ENCODE measurements around the gene AGBL3. TPM values are rescaled to one million over a fixed set of nuclear protein-coding genes. Genes with fewer than 3 reads are reported as not detected.
"Not testable (repeated sequence)": the region's sequence is repeated elsewhere in the genome, so short reads cannot be mapped to it uniquely, and the experiment has no call there.

The AGBL3 gene
- polyA plus RNA-seq, 3 donors from 2014 or later, result 0.43 to 1.2 TPM; not detected in 1

- Mint-ChIP-seq H3K4me1 (no peaks in the 10 kb centered on the region), H3K4me3 (no peak overlapping the region), H3K27ac (no peak overlapping the region), H3K9me3 (no peaks in the 10 kb centered on the region), H3K36me3 (no peaks in the 10 kb centered on the region), H3K27me3 (ENCODE audit: low read depth in 3 of 3) (peaks cover 0 to 2% (median 2%) of the 10 kb centered on the region in 3 donors)
- no peak for DNase-seq
Observed at GRCh38 chr7:134948246-134948645, 38.1 kb upstream of the AGBL3 start.

- Mint-ChIP-seq H3K27ac (no peak overlapping the region), H3K9me3 (no peaks in the 10 kb centered on the region), H3K4me1 (no peaks in the 10 kb centered on the region), H3K4me3 (no peak overlapping the region), H3K36me3 (no peaks in the 10 kb centered on the region), H3K27me3 (ENCODE audit: low read depth in 3 of 3) (peaks cover 0 to 2% (median 2%) of the 10 kb centered on the region in 3 donors)
- no peak for DNase-seq
Observed at GRCh38 chr7:134948736-134949135, 37.6 kb upstream of the AGBL3 start.

DNA sequence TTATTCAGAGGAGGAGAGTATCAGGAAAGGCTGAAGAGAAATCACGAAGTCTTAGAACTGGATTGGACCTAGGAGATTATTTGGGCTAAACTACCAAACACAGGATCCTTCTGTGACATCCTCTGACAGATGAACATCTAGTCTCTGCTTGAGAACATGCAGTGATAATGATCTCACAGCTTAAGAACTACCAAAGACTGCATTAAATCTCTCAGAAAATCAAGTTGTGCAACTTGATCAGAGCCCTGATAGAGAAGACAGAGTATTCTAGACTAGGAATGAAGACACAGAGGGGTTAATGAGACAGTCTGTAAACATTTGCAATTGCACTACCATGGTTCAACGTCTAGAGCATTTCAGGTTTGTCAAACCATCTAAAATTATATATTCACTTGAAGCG lies 37.1 kb upstream of the AGBL3 start:
- DNase-seq, result no peak
- Mint-ChIP-seq H3K27me3 (ENCODE audit: low read depth in 3 of 3) (peaks cover 0 to 2% (median 2%) of the 10 kb centered on the region in 3 donors), H3K27ac (no peak overlapping the region), H3K36me3 (no peaks in the 10 kb centered on the region), H3K4me3 (no peak overlapping the region), H3K4me1 (no peaks in the 10 kb centered on the region), H3K9me3 (no peaks in the 10 kb centered on the region)

DNA sequence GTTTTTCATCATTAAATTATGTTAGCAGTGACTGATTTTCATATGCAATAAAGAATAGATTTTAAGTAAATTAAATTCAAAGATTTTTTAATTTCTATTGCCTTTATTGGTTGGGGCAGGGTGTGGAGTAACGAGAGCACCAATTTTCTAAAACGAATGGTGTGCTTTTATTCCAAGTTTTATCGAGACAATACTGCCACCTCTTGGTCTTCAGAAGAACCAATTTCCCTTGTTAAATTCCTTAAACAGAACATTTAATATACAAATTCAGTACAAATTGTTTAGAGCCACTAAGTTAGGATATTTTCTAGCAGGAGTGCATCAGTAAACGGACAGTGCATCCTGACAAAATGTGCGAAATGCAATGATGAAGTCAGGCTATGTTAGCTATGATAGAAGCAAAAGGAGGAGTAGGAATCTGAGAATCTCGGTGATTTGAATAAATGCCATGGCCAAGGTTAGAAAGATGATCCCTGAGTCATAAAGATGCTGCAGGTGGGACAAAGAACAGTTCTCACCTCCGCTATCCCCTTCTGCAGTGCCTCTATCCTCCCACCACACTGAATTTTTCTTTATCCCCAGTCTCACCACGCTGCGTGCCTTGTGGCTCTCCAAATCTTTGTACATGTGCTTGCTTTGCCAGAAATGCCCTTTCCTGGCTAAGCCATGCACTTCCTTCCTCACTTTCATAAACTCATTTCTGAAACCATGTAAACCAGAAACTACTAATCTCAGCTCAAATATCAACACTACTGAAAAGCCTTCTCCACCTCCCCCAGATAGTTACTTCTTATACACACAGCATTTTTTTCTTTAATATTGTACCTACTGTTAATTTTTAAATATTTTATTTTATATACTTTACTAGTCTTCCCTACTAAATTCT lies 31.9 kb upstream of the AGBL3 start:
- peak in 2 of 3 donors; percentile 12 to 25 for DNase-seq
- Mint-ChIP-seq H3K36me3 (peaks cover 0 to 3% (median 0%) of the 10 kb centered on the region in 3 donors), H3K4me3 (no peak overlapping the region), H3K27ac (no peak overlapping the region), H3K27me3 (ENCODE audit: low read depth in 3 of 3) (peaks cover 2% of the 10 kb centered on the region in 3 donors), H3K4me1 (no peaks in the 10 kb centered on the region), H3K9me3 (no peaks in the 10 kb centered on the region)

DNA sequence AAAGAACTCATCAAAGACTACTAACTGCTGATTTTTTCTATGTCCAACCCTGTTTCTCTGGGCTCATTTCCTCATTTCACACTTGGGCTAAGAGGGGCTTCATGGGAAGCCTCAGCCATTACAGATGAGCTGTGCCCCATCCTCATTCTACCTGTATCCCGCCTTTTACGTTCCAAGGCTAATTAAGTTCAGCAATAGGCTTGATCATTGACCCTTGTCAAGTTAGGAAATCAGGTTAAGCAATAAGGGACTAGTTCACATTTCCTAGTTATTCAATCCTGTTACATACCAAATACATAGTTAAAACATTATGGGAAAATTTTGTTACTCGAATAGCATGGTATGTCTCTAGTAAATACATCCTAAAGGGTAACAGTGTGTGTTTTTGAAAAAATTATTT lies 29.3 kb upstream of the AGBL3 start:
- H3K36me3 Mint-ChIP-seq, result peaks cover 0 to 3% (median 0%) of the 10 kb centered on the region in 3 donors
- no peaks in the 10 kb centered on the region for H3K9me3 Mint-ChIP-seq
- H3K27me3 Mint-ChIP-seq (ENCODE audit: low read depth in 3 of 3), result peaks cover 2% of the 10 kb centered on the region in 3 donors
- H3K4me1 Mint-ChIP-seq, result no peaks in the 10 kb centered on the region
- no peak for DNase-seq
- no peak overlapping the region for H3K4me3 Mint-ChIP-seq
- H3K27ac Mint-ChIP-seq, result no peak overlapping the region

GRCh38 chr7:134959810-134960209 lies 26.5 kb upstream of the AGBL3 start:
- no peaks in the 10 kb centered on the region for H3K4me1 Mint-ChIP-seq
- no peaks in the 10 kb centered on the region for H3K9me3 Mint-ChIP-seq
- H3K4me3 Mint-ChIP-seq, result no peak overlapping the region
- peaks cover 0 to 3% (median 0%) of the 10 kb centered on the region in 3 donors for H3K36me3 Mint-ChIP-seq
- no peak overlapping the region for H3K27ac Mint-ChIP-seq
- DNase-seq, result no peak
- peaks cover 0 to 2% (median 0%) of the 10 kb centered on the region in 3 donors for H3K27me3 Mint-ChIP-seq (ENCODE audit: low read depth in 3 of 3)

DNA sequence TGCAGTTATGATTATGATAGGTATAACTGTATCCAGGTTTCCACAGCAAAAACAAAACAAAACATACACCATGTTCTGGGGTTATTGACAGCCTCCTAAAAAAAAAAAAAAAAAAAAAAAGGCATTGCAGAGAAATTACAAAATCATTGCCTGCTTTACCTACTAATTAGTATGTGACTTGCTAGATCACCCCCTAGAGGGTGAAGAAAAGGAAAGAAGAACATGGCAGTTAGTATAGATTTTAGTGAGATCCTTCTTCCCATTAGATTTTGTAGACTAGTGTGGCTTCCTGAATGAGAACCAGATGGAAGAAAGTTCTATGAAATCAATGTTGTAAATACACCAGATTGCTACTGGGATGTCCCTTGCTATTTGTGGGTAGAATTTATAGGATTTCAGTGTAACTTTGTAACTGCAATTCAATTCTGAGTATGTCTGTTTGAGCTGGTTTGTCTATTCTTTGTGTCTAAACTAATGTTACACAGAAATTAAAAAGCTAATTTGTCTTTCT lies 24.0 kb upstream of the AGBL3 start:
- no peak overlapping the region for H3K4me3 Mint-ChIP-seq
- H3K27me3 Mint-ChIP-seq (ENCODE audit: low read depth in 3 of 3), result peaks cover 0 to 3% (median 0%) of the 10 kb centered on the region in 3 donors
- no peaks in the 10 kb centered on the region for H3K9me3 Mint-ChIP-seq
- no peak overlapping the region for H3K27ac Mint-ChIP-seq
- DNase-seq, result no peak
- H3K4me1 Mint-ChIP-seq, result no peaks in the 10 kb centered on the region
- H3K36me3 Mint-ChIP-seq, result peaks cover 0 to 3% (median 0%) of the 10 kb centered on the region in 3 donors

GRCh38 chr7:134963036-134963435 lies 23.3 kb upstream of the AGBL3 start:
- H3K9me3 Mint-ChIP-seq, result no peaks in the 10 kb centered on the region
- no peak overlapping the region for H3K4me3 Mint-ChIP-seq
- H3K27me3 Mint-ChIP-seq (ENCODE audit: low read depth in 3 of 3), result peaks cover 0 to 5% (median 0%) of the 10 kb centered on the region in 3 donors
- no peaks in the 10 kb centered on the region for H3K4me1 Mint-ChIP-seq
- H3K27ac Mint-ChIP-seq, result no peak overlapping the region
- H3K36me3 Mint-ChIP-seq, result no peaks in the 10 kb centered on the region
- no peak for DNase-seq

DNA sequence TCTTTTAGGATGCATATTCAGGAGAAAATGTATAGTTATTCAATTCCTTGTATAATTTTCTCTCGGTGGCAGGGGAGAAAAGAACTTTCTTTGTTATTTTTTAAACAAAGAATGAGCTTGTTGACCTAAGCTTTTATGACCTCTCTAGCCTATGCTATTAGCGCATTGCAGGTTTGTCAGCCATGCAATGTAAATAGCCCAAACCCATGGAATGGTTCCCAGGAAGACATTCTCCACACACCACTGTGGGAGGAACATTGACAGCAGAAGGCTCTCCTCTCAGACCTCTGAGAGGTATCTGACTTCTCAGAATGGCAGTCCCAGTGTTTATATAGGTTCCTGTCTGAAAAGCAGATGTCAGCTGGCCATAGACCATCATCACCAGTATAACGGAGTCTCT lies 19.6 kb upstream of the AGBL3 start:
- no peaks in the 10 kb centered on the region for H3K9me3 Mint-ChIP-seq
- H3K36me3 Mint-ChIP-seq, result no peaks in the 10 kb centered on the region
- H3K4me3 Mint-ChIP-seq, result no peak overlapping the region
- H3K4me1 Mint-ChIP-seq, result no peaks in the 10 kb centered on the region
- H3K27me3 Mint-ChIP-seq (ENCODE audit: low read depth in 3 of 3), result peaks cover 2 to 5% (median 3%) of the 10 kb centered on the region in 3 donors
- DNase-seq, result no peak
- H3K27ac Mint-ChIP-seq, result no peak overlapping the region

DNA sequence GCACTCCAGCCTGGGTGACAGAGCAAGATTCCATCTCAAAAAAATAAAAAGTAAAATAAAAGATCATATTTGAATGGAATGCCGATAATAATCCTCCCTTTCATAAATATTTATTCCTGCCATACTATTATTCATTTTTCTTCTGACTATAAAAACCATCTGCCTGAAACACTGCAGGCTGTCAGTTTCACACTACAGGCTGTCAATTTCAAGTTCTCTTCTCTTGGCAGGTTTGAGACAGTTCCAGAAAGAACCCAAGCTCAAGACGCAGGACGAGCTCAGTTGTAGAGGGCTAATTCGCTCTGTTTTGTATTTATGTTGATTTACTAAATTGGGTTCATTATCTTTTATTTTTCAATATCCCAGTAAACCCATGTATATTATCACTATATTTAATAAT lies 18.2 kb upstream of the AGBL3 start:
- no peaks in the 10 kb centered on the region for H3K9me3 Mint-ChIP-seq
- no peak for DNase-seq
- peaks cover 5 to 7% (median 7%) of the 10 kb centered on the region in 3 donors for H3K27me3 Mint-ChIP-seq (ENCODE audit: low read depth in 3 of 3)
- no peaks in the 10 kb centered on the region for H3K36me3 Mint-ChIP-seq
- H3K4me3 Mint-ChIP-seq, result no peak overlapping the region
- H3K4me1 Mint-ChIP-seq, result no peaks in the 10 kb centered on the region
- H3K27ac Mint-ChIP-seq, result no peak overlapping the region

DNA sequence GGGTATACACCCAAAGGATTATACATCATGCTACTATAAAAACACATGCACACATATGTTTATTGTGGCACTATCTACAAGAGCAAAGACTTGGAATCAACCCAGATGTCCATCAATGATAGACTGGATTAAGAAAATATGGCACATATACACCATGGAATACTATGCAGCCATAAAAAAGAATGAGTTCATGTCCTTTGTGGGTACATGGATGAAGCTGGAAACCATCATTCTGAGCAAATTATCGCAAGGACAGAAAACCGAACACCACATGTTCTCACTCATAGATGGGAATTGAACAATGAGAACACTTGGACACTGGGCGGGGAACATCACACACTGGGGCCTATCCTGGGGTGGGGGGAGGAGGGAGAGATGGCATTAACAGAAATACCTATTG lies 4.7 kb upstream of the AGBL3 start:
- H3K4me1 Mint-ChIP-seq, result peaks cover 10% of the 10 kb centered on the region in 2 donors
- DNase-seq, H3K9me3 Mint-ChIP-seq, H3K4me3 Mint-ChIP-seq, H3K27ac Mint-ChIP-seq, H3K36me3 Mint-ChIP-seq: not testable (repeated sequence)
- H3K27me3 Mint-ChIP-seq (ENCODE audit: low read depth in 3 of 3), result peaks cover 1 to 14% (median 8%) of the 10 kb centered on the region in 3 donors

- peak overlapping the region; percentile 86 to 96 (median 96) for H3K27ac Mint-ChIP-seq
- H3K9me3 Mint-ChIP-seq, result no peaks in the 10 kb centered on the region
- H3K27me3 Mint-ChIP-seq (ENCODE audit: low read depth in 3 of 3), result peaks cover 0 to 4% (median 2%) of the 10 kb centered on the region in 3 donors
- peaks cover 0 to 3% (median 3%) of the 10 kb centered on the region in 3 donors for H3K36me3 Mint-ChIP-seq
- no peak for DNase-seq
- peak overlapping the region; percentile 93 to 99 (median 98) for H3K4me3 Mint-ChIP-seq
- peaks cover 20 to 27% of the 10 kb centered on the region in 2 donors for H3K4me1 Mint-ChIP-seq
Observed at GRCh38 chr7:134985894-134986362, 380 bp upstream of the AGBL3 start.

GRCh38 chr7:134988161-134988560 lies 1.9 kb downstream of the AGBL3 start:
- H3K4me3 Mint-ChIP-seq, result no peak overlapping the region
- peaks cover 0 to 6% (median 3%) of the 10 kb centered on the region in 3 donors for H3K36me3 Mint-ChIP-seq
- DNase-seq, result no peak
- peaks cover 20 to 27% of the 10 kb centered on the region in 2 donors for H3K4me1 Mint-ChIP-seq
- H3K27me3 Mint-ChIP-seq (ENCODE audit: low read depth in 3 of 3), result peaks cover 0 to 3% (median 2%) of the 10 kb centered on the region in 3 donors
- no peaks in the 10 kb centered on the region for H3K9me3 Mint-ChIP-seq
- no peak overlapping the region for H3K27ac Mint-ChIP-seq
